Umbilical cord (tissue), 2 donors: ENCODE measurements around the gene RAB3A. TPM values are rescaled to one million over a fixed set of nuclear protein-coding genes. Genes with fewer than 3 reads are reported as not detected.
"Not testable (repeated sequence)": the region's sequence is repeated elsewhere in the genome, so short reads cannot be mapped to it uniquely, and the experiment has no call there.

Source experiments
- DNase-seq: peaks from one replicate; pipeline ENCODE4 v3.0.0-alpha.2; 2015; ENCODE audit warnings: low spot score
- total RNA-seq: library from RNA; depleted of rRNA; stranded (reverse); fragments of >200 nt; gene quantifications from one replicate; pipeline ENCODE4 v1.2.3, GENCODE V29; 2014; ENCODE audit warnings: low replicate concordance; ENCODE audit not compliant: insufficient read depth

RAB3A gene
- total RNA-seq, 1 donor from 2014 or later = not detected

DNA sequence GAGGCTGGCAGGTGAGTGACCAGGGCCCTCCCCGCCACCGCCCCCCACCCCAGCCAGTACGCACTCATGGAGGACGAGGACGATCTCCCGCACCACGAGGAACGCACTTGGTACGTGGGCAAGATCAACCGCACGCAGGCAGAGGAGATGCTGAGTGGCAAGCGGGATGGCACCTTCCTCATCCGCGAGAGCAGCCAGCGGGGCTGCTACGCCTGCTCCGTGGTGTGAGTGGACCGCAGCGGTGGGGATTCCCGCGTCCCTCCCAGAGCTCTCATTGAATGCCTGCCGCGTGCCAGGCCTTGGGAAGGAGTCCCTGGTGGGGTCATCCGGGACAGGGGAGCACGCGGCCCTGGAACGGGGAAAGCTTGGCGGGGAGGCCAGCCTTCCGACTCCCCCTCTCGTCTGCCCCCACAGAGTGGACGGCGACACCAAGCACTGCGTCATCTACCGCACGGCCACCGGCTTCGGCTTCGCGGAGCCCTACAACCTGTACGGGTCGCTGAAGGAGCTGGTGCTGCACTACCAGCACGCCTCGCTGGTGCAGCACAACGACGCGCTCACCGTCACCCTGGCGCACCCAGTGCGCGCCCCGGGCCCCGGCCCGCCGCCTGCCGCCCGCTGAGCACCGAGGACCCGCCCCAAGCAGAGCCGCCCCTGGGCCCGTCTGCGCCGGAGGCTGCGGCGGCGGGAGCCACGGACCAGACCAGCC, 35.0 kb downstream of the RAB3A start:
- DNase-seq = no peak

DNA sequence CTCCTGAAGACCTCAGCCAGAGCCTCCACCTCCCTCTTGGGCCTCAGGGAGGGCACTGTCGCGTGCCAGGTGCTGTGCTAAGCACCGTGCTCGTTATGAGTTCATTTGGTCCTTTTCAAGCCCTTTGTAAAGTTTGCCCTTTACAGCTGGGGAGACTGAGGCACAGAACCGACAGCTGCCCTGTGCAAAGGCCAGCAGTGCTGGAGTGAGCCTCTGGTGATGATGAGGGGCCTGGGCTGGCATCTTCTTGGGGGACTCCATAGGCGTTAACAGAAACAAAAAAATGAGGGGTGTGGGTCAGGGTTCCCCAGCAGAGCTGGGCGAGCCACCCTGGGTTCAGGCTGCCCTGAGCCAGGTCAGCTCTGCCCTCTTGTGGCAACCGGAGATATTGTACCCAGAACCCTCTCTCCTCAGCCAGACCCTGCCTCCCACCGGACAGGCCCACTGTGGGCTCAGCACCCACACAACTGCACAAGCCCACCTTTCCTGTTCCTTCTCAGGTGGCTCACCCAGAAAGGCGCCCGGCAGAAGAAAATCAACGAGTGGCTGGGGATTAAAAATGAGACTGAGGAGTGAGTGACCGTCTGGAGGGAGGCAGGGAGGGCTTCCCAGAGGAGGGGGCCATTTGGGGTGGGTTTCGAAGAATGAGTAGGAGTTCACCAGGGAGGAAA, 35.7 kb downstream of the RAB3A start:
- no peak for DNase-seq

DNA sequence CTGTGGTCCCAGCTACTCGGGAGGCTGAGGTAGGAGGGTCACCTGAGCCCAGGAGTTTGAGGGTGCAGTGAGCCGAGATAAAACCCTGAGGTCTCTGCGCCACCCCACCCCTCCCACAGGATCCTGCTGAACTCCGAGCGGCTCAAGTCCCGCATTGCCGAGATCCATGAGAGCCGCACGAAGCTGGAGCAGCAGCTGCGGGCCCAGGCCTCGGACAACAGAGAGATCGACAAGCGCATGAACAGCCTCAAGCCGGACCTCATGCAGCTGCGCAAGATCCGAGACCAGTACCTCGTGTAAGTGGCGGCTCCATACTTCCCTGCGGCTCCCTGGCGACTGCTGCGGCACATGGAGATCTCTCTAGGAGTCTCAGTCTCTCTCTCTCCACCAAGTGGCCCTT, 36.8 kb downstream of the RAB3A start:
- DNase-seq = no peak

DNA sequence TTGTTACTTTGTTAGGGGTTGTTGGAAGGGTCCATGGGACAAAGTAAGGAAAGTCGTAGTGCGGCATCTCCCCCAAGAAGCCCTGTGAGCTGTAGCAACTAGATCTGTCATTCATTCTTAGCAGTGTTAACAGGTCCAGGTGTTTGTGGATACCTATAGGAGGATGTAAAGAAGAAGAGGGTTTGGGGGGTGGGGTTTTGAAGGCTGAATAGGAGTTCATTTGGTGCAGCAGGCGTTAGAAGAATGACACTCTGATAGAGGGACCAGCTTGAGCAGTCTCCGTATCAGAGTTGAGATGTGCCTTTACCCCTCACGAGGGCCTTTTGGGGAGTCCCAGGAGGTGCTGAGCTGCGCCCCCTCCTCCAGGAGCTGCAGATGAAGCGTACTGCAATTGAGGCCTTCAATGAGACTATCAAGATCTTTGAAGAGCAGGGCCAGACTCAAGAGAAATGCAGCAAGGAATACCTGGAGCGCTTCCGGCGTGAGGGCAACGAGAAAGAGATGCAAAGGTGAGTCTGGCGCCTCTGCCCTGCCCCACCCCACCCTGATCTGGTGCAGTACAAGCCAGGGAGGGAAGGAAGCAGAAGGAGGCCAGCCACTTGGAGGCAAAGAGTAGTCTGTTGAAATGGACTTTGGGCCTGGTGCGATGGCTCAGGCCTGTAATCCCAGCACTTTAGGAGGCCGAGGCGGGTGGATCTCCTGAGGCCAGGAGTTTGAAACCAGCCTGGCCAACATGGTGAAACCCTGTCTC, 37.9 kb downstream of the RAB3A start:
- no peak for DNase-seq

DNA sequence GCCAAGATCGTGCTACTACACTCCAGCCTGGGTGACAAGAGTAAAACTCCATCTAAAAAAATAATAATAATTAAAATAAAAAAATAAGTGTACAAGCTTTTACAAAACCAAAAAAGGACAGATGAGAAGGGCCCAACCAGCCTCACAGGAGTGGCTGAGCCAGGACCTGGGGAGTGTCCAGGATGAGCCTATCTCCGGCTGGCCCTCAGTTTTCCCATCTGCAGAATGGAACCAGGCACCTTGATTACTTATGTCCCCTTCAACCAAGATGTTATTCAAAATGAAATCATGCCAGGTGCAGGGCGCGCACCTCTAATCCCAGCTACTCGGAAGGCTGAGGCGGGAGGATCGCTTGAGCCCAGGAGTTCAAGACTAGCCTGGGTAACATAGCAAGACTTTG, 39.8 kb downstream of the RAB3A start:
- DNase-seq = no peak

DNA sequence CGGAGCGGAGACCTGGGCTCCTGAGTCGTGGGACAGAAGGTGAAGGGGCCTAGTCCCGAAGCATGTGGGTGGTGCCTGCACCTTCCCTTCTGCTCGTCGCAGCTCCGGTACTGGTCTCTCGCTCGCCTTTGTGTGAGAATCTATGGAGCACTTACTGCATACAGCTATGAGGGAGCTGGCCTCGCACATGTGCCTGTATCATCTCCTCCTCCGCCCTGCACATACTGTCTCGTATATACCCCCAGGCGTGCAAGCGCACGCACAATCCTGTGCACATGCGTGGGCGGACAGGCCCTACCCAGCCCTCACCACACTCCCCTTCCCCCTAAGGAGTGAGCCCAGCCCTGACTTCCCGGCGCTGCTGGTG, 42.2 kb downstream of the RAB3A start:
- DNase-seq = no peak

DNA sequence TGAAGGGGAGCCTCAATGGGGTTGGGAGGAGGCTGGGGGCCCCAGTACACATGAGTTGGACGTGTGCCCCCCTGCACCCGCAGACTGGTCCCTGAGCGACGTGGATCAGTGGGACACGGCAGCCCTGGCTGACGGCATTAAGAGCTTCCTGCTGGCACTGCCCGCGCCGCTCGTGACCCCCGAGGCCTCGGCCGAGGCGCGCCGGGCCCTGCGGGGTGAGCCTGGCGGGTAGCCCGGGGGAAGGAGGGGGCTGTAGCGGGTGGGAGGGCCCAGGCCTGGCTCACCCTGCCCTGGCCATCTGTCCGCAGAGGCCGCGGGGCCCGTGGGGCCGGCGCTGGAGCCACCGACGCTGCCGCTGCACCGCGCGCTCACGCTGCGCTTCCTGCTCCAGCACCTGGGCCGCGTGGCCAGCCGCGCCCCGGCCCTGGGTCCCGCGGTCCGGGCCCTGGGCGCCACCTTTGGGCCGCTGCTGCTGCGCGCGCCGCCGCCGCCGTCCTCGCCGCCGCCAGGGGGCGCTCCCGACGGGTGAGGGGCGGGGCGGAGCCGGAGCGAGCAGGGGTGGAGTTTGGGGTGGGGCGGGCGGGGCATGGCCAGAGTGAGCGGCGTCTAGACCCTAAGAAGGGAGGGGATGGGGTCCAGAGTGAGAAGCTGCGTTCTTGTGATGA, 42.7 kb downstream of the RAB3A start:
- no peak for DNase-seq

DNA sequence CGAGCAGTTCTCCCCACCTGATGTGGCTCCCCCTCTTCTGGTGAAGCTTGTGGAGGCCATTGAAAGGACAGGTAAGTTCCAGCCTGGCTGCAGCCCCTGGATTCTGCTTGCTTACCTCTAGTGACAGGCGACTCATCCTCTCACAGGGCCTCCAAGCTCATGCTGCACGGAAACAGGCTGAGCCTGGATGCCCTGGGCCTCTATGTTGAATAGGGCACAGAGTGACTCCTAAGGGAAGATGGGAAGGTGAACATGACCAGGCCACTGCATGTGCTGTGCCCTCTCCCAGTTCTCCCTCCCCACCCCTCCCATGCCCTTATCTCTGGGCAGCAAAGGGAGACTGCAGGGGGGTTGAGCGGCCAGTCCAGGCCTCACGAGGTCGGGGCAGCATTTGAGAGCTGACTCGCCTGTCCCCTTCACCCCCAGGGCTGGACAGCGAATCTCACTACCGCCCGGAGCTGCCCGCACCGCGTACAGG, 43.3 kb downstream of the RAB3A start:
- DNase-seq = no peak

DNA sequence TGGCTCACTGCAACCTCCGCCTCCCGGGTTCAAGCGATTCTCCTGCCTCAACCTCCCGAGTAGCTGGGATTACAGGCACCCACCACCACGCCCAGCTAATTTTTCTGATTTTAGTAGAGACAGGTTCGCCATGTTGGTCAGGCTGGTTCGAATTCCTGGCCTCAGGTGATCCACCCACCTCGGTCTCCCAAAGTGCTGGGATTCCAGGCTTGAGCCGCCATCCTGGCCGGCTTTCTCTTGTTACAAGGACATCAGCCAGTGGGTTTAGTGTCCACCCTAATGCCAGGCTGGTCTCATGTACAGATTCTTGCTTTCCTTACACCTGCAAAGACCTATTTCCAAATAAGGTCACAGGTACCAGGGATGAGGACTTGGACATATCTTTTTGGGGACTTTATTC, 44.0 kb downstream of the RAB3A start:
- DNase-seq = no peak

DNA sequence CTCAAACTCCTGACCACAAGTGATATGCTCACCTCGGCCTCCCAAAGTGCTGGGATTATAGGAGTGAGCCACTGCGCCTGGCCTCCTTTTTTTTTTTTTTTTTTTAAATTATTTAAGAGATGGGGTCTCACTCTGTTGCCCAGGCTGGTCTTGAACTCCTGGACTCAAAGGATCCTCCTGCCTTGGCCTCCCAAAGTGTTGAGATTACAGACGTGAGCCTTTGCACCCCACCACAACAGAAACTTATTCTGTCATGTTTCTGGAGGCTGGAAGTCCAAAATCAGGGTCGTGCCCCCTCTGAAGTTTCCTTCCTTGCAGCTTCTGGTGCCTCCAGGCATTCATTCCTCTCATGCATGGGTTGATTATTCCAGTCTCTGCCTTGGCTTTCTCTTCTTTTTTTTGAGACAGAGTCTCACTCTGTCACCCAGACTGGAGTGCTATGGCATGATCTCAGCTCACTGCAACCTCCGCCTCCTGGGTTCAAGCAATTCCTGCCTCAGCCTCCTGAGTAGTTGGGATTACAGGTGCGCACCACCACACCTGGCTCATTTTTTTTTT, 44.7 kb downstream of the RAB3A start:
- DNase-seq = not testable (repeated sequence)

DNA sequence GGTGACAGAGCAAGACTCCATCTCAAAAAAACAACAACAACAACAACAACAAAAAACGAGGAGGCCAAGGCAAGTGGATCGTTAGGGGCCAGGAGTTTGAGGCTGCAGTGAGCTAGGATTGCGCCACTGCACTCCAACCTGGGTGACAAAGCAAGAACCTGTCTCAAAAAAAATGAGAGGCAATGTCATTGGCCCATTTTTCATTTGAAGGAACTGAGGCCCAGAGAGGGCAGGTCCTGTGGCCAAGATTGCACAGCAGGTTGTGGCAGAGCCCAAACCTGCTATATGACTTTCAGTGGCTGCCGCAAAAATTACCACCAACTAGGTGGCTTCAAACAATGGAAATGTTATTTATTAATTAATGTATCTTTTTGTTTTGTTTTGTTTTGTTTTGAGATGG, 45.4 kb downstream of the RAB3A start:
- DNase-seq = no peak

DNA sequence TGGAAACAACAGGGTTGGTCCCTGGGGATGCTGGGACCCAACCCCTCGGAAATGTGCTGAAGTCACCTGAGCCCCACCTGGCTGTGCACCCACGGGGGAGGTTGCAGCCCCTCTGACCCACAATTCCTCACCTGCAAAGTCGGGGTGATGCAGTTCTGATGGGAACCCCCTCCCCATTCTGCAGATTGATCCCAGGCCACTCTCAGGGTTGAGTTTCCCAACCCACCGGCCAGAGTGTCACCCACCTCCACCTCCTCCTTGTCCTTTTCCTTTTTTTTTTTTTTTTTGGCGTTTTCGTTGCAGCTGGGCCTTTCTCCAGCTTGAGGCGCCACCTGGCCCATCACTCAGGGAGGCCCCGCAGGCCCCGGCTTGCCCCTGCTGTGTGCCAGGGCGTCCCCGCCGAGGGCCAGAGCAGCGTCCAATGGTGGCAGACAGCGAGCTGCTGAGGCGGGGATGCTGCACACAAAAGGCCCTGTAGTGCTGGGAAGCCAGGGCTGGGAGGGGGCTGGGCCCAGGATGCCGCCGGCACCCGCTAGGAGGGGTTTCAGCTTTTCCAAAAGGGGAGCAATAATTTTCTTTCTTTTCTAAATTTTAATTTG, 46.3 kb downstream of the RAB3A start:
- peak; percentile 58 for DNase-seq

DNA sequence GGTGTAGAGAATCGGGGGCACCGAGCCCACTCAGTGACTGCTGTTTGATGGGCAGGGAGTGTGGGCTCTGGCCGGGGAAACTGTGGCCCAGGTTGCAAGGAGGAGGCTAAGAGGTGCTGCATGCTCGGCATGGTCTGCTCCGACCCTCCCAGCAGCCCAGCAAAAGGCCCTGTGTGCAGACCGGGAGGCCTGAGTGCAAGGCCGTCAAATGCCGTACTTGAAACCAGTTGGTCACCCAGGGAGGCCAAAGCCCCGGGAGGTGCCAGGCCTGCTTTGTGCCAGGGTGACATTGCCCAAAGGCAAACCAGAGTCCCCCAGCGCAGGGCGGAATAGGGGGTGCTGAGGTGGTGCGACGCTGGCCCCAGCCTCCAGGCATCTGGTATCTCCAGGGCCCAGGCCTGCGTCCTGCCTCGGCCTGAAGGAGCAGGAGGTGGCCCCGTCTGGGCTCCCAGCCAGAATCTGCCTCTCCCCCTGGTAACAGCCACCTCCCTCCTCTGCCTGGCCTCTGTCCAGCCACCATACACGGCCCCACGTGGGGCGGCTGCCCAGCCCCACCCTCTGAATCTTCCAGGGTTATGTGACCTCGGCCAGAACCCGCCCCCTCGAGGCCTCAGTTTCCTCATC, 46.9 kb downstream of the RAB3A start:
- DNase-seq = peak; percentile 95

DNA sequence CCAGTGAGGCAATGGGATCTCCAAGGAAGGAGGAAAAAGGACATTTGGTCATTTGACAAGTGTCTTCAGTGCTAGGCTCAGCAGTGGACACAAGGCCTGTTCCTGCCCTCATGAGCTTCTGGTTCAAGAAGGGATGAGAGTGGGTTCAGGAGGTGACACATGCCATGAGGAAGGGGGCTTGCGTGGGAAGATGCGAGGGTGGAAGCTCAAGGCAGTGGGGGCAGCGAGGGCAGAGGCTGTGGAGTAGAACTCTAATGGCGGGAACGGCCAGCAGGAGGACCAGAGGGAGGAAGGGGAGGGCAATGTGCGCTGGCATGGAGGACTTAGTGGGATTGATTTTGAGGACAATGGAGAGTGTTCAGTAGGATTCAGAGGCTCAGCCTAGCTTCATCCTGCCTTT, 47.6 kb downstream of the RAB3A start:
- no peak for DNase-seq

DNA sequence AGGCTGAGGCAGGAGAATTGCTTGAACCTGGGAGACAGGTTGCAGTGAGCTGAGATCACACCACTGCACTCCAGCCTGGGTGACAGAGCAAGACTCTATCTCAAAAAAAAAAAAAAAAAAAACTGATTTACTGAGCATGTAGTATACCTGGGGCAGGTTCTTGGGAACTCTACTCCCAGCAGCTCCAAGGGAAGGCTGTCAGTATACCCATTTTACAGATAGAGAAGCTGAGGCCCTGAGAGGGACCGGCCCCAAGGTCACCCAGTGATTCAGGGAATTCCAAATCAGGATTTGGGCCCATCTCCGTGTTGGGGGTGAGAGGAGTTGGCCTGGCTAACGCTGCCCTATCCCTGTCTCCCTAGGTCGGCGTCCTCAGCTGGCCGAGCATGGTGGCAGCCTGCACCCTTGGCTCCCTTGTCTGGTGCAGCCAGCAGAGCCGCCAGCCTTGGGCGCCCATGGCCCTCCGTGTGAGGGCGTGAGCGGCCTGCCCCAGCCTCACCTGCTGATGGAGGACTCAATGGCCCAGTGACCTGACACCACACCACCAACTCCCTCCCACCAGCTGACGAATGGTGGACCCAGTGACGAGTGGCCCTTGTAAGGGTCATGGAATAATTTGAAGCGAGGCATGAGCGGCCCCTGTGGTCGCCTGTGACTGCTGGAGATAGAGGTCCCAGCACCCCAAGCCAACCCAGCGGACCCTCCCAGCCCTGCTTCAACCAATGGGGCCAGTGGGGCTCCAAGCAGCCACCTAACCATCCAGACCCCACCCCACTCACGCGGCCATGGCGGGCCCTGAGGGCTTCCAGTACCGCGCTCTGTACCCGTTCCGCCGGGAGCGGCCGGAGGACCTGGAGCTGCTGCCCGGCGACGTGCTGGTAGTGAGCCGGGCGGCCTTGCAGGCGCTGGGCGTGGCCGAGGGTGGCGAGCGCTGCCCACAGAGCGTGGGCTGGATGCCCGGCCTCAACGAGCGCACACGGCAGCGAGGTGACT, 48.5 kb downstream of the RAB3A start:
- DNase-seq = no peak

DNA sequence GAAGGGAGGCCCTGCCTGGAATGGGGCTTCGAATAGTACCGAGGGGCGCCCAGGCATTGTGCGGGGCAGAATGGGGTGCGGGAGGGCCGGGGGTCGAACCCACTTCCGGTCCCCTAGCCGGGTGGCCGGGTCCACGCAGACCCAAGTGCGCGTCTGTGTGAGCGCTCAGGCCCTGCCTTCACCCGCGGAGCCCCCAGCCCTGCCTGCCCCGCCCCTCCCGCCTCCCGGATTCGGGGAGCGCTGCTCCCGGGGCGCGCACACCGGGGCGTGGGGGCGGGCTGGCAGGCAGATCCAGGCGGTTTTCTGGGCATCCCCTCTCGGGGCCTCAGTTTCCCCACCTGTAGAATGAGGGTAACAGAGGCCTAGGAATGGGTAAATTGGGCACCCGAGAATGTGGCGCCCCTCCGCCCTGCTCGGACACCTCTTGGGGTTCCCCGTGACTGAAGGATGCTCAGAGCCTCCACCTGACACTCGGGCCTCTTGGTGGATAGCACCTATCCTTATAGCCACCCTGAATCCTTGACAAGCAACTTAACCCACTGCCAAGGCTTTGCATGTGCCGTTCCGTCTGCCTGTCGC, 50.2 kb downstream of the RAB3A start:
- no peak for DNase-seq

DNA sequence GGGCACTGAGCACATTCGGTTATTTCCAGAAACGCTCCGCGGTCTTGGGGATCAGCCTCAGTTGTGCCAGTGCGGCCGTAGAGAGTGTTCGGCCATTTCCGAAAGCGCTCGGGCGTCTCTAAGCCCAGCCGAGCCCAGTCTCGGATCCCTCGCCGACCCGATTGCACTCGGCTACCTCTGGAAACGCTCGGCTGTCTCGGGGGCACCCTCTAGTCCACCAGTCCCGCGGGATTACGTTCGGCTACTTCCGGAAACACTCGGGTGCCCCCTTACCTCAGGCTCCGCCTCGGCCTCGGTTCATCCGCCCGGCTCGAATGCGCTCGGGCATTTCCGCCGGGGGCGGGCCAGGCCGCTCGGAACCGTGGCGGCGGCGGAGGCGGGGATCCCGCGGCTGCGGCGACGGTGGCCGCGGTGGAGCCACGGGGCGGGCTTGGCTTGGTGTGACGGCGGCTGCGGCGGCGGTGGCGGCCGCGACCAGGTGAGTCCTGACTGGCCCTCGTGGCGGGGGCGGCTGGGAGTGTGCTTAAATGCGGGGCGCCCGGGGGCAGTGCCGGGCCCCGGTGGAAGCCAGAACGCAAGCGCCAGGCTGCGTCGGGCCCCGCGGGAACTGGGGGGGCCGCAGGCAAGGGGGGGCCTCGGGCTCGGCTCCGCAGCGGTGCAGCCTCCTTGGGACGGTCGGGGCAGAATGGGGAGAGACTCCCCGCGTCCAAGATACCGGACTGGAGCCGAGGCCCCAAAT, 50.9 kb downstream of the RAB3A start, which contains the start of gene PIK3R2:
Gene PIK3R2 (plus strand): TSS at position 347 of the 739 bp plus-strand sequence. CDS start 2,717 bp downstream, outside the sequence.
- peak; percentile 100 for DNase-seq

DNA sequence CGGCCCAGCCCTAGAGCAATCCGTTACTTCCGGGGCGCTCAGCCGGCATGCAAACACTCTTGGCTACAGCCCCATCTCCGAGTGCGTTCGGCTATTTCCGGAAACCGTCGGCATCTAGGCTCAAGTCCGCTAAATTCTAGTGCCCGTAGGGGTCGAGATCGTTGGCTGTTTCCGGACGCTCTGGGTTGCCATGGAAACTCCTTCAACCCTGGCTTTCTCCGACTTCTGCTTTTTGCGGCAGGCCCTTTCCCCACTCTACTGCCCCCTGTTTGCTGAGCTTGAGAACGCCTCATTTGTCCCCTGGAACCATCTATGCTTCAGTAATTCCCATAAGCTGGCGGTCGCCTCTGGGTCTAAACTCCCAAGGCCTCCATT, 51.4 kb downstream of the RAB3A start:
- DNase-seq = peak; percentile 99
